Measurements from ENCODE around the gene PSMB5.

The PSMB5 gene

DNA sequence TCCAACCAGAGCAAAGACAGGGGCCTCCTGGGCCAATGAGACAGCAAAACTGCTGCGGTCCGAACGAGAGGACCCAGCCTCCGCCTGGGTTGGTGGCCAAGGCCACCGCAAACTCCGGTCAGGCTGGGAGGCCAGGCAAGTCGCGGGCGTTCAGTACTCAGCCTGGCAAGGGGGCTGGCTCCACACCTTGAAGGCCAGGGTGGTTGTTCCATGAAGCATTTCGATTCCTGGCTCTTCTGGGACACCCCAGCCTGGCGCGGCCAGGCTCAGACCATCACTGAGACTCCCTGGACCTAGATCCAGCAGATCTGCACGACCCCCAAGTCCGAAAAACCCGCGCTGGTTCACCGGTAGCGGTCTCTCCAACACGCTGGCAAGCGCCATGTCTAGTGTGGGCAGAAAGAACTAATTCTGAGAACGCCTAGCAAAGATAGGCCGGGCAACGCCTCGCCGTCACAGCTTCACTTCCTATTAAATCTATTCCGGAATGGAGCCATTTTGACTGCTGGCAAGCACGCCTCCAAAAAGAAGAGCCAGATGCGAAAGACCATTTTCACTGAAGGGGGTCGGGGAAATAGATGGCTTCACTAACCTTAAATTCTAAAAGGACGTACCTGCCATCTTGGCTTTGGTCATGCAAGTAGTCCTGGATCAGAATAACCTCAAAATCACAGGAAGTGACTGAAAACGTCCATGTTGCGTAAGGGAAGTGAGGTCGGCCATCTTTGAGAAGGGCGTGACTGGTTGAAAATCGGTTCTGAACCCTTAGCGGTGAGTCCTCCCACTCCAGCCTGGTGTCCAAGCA, at the start of gene PSMB5:
PSMB5 (minus strand) TSS at position 403 of the 805 bp plus-strand sequence; CDS start at position 384, 19 bp downstream.
- peak; percentile 57 to 79 (median 73) for DNase-seq (ENCODE audit: low read depth in 3 of 3)

- DNase-seq (ENCODE audit: low read depth in 3 of 3) = no peak
Observed at GRCh38 chr14:23080474-23080873, 45.8 kb upstream of the PSMB5 start.

DNA sequence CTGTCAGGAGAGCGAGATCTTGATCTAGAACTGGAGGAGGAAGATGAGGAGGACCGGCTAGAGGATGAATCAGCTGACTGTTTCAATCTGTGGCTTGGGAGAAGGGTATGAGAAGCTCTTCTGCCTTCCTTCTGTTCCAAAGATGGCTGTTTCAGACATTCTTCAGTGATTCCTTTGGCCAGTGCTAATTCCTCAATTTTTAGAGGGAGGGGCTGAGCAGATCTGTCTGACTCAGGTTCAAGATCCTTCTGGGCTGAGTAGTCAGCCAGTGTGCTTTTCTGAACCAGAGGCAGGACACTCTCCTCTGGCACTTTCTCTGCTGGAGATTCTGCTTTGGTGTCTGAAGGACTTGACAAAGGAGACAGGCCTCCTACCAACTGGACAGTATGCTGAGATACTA, 45.0 kb upstream of the PSMB5 start:
- no peak for DNase-seq (ENCODE audit: low read depth in 3 of 3)

DNA sequence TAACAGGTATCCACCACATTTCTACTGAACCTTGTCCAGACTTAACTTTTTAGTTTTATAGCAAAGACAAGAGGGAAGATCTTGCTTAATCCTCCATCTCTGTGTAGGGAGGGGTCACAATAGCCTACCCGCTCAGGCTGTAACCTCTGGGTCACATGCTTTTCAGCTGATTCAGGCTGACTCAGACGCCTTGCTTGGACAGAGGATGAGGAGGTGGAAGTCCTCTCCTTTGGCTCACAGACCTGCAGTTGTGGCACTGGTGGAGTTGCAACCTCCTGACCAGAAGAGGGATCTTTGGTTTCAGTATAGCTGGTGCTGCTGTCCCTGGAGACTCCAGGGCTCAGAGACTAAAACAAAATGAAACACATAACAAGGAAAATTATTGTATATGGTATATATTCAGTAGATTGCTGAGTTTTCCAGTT, 44.0 kb upstream of the PSMB5 start:
- DNase-seq (ENCODE audit: low read depth in 3 of 3) = no peak

GRCh38 chr14:23077962-23078361, 43.3 kb upstream of the PSMB5 start:
- DNase-seq (ENCODE audit: low read depth in 3 of 3) = no peak

- DNase-seq (ENCODE audit: low read depth in 3 of 3) = no peak
Observed at GRCh38 chr14:23076785-23077408, 42.2 kb upstream of the PSMB5 start.

GRCh38 chr14:23074906-23075305, 40.2 kb upstream of the PSMB5 start:
- DNase-seq (ENCODE audit: low read depth in 3 of 3) = no peak

- no peak for DNase-seq (ENCODE audit: low read depth in 3 of 3)
Observed at GRCh38 chr14:23071921-23072539, 37.3 kb upstream of the PSMB5 start.

DNA sequence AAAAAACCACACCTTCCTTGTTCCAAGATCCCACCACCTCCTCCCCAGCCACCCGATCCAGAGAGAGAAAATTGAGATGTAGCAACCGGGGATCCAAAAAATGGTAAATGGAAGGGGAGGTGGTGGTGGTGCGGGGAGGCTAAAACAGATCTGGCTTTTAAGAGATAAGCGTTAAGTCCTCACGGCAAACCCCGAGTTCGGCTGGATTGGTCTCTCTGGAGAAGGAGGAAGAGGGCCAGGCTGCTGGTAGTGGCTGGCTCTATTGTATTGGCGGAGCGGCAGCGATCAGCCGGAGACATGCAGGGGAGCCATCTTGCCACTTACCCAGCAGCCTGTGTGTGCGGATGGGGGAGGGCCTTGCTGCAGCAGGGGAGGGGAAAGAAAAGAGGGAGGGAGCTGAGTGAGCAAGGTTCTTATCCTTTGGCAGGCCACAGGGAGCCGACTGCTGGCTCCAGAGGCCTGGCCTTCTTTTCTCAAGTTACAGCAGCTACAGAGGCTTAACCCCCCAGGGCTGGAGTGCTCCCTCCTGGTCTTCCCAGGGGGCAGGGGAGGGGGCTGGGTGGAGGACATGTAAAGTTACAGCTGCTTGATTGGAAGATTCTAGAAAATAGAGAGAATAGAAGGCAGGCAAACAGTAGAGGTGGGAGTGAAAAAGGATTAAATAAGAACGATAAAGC, 36.7 kb upstream of the PSMB5 start:
- DNase-seq (ENCODE audit: low read depth in 3 of 3) = peak; percentile 50 to 61 (median 60)

DNA sequence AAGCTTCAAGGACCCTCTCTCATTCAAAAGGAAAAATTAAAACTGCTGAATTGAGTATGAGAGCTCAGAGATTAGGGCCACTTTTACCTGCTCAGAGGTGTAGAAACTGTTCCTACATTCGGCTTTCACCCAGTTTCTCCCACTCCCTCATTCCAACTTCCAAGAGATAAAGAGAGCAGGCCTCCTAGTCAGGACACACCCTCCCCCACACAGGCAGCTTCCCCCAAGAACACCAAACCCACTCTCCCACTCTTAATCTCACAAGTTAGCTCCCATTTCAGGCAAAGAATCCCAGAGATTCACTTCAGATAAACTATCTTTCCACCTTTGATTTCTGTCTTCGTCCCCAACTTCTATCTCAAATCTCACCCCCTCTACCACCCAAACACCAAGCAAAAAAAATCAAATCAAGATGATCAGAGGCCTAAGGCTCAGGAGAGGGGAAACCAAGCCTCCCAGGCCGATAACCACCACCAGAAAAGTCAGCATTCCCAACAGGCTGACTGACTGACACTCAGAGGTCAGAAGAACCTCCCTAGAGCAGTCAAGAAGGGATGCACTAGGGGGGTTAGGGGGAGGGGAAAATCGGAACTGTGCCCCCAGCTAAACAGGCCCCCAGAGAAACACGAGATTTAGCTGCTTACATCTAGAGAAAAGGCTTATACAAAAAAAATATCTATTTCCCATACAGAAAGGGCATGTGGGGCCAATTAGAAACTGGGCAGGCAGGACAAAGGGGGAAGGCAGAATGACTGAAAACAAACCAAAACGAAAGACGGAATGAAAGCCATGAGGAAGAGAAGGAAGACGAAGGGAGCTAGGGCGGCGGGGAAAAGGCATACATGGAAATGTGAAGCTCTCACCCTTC, 35.8 kb upstream of the PSMB5 start:
- no peak for DNase-seq (ENCODE audit: low read depth in 3 of 3)

DNA sequence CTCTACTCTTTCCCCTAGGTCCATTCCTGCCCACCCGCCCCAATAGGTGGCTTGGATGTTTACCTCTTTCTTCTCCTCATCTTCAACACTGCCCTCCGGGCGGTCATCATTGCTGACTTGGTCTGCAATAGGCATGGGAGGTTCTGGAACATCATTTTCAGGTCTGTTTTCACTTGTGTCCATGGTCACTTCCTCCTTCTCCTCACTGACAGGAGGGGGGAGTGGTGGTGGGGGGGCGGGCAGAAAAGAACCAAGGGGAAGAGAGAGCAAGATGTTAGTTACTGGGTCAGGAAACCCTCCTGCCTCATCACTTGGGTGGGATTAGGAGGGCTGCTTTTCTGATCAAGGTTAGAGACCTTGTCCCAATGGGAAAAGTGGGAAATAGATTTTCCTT, 34.7 kb upstream of the PSMB5 start:
- DNase-seq (ENCODE audit: low read depth in 3 of 3) = no peak

DNA sequence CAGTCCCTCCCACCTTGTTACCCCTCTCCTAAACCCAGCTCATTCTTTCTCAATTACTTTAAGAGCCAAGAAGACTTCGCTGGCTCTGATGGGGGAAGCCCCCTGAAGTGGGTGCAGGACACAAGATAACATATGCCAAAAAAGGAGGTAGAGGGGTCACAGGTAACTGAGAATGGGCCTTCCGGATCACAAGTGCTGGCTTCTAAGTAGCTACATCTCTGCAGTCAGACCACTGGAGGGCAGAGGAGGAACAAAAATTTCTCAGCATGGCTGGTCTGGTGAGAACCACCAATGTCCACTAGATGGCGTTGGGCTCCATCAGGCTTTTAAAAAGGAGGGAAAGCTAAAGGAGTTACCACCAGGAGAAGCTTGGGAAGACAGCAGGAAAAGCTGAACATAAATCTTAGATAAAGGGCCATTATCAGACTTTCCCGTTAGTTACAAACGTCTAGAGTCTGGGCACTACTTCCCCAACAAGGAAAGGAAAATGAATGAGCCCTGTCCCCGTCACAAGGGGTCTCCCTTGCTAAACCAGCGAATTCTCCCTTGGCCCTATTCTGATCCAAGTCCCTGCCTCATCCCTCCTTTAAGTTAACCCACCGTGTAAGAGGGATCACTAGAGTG, 34.2 kb upstream of the PSMB5 start:
- peak; percentile 31 to 53 (median 53) for DNase-seq (ENCODE audit: low read depth in 3 of 3)

DNA sequence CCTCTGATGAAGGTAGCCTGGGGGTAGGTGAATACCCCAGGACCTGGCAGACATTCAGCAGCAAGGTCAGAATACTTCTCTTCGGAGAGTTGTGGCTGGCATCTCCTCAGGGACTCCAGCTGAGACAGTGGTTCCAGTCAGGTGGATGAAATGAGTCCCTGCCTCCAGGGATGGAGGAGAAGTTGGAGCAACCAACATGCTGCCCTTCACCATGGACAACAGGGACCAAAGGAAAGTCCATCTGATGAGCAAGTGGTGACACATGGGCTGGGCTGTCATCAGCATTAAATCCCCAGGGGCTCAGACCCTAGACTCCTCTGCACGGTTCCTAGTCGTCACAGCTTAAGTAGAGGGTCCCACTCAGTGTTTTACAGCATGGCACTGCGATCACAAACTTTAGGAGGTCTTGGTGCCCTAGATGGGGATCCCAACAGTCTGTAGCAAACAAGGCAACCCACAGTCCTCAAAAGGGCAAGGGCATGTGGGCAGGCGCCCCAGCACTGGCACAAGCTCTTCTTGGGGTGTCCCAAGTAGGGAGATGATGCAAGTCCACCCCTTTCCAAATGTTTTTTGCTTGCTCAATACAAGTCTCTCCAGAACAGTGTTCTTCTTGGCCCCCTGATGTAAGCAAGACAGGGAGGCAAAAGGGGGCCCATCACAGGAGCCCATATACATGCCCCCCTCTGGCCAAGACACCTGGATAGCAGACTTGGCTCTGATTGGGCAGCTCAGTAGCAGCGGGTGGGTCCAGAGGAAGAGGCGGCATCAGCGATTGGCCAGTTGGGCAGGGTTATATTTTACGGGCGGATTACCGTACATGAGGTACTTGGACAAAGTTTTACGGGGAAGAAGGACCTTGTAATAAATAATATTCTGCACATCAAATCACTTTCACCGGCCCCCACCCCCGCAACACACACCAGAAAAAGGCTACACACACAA, 33.4 kb upstream of the PSMB5 start:
- no peak for DNase-seq (ENCODE audit: low read depth in 3 of 3)

DNA sequence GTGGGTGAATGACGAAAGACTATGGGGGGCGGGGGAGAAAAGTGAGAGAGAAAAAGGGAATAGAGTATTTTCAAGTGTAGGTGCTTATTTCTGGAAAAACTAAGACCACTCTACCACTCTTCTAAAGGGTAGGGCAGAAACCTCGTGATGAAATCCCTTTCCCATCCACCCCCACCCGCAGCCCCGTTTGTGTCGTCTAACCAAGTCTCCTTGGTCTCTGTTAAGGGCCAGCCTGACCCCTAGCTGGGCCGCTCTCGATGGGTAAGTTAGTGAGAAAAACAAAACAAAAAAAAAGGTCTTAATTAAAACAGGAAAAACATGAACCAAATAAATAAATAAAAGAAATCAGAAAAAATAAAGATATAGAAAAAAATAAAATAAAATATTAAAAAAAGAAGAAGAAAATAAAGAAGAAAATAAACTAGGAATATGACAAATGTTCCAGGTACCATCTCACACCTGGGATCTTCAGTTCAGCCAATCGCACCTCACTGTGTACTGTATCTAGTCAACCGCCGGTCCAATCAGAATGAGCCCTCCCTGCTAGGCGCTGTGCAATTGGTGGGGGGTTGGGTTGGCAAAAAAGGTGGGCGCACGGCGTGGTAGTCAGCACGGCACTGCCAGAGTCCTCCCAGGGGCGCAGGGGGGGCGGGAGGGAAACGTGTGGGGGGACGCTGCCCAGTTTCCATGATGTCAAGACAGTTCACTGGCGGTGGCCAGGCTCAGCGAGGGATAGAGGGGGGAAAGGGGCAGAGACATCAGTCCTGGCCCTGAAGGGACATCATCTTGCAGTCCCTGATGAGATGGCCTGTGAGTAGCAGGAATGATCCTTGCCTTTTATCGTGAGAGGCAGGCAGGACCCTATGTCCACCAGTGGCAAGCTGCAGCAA, 32.4 kb upstream of the PSMB5 start:
- DNase-seq (ENCODE audit: low read depth in 3 of 3) = no peak

GRCh38 chr14:23066368-23066767, 31.7 kb upstream of the PSMB5 start:
- DNase-seq (ENCODE audit: low read depth in 3 of 3) = no peak

GRCh38 chr14:23063601-23064000, 28.9 kb upstream of the PSMB5 start:
- DNase-seq (ENCODE audit: low read depth in 3 of 3) = no peak

- no peak for DNase-seq (ENCODE audit: low read depth in 3 of 3)
Observed at GRCh38 chr14:23062002-23062401, 27.3 kb upstream of the PSMB5 start.

- DNase-seq (ENCODE audit: low read depth in 3 of 3) = no peak
Observed at GRCh38 chr14:23060536-23061260, 26.0 kb upstream of the PSMB5 start.
